Esophagus muscularis mucosa (tissue), 3 donors: ENCODE measurements around the gene HHIP.

ENCODE experiments used
- EP300 ChIP-seq: sonication (generic); formaldehyde crosslinking; IDR thresholded peaks from one replicate; pipeline ENCODE4 v1.6.1; 2017; ENCODE audit warnings: antibody characterized with exemption
- TF ChIP-seq, protein P1 (sequence below), 3 experiments: fragments of 200-600 bp in 2 of 3; fragments of 450-650 bp in 1 of 3; sonication (generic) in 2 of 3; IDR thresholded peaks; one replicate each; pipeline ENCODE4 v1.5.1; 2017 to 2019; ENCODE audit warnings: antibody characterized with exemption in 3 of 3, mild to moderate bottlenecking in 2 of 3, moderate library complexity in 1 of 3

DNA sequence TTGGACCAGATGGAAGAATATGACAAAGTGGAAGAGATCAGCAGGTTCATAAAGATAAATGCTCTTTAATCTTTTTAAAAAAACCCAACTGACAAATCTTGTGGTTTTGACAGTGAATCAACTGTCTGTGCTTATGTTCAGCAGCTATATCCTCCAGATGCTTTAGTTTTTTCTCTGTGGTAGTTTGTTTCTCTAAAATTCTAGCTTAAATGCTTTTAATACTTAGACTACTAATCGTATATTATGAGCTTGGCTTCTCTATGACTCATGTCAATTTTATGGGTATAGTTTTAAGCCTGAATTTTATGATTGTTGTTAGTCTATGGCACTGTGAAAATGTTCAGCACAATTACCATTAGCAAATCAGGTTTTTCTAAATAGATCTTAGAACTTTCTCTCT, 12.9 kb downstream of the HHIP start:
- TF ChIP-seq, protein P1, sequence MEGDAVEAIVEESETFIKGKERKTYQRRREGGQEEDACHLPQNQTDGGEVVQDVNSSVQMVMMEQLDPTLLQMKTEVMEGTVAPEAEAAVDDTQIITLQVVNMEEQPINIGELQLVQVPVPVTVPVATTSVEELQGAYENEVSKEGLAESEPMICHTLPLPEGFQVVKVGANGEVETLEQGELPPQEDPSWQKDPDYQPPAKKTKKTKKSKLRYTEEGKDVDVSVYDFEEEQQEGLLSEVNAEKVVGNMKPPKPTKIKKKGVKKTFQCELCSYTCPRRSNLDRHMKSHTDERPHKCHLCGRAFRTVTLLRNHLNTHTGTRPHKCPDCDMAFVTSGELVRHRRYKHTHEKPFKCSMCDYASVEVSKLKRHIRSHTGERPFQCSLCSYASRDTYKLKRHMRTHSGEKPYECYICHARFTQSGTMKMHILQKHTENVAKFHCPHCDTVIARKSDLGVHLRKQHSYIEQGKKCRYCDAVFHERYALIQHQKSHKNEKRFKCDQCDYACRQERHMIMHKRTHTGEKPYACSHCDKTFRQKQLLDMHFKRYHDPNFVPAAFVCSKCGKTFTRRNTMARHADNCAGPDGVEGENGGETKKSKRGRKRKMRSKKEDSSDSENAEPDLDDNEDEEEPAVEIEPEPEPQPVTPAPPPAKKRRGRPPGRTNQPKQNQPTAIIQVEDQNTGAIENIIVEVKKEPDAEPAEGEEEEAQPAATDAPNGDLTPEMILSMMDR (IDR thresholded peaks at IDR 0.05): no peak
- TF ChIP-seq EP300: no peak
